HCT116 (cell line): ENCODE data around the gene SND1. TPM values are rescaled to one million over a fixed set of nuclear protein-coding genes. Genes with fewer than 3 reads are reported as not detected.

ENCODE experiments used
- ATAC-seq: fragments of 200-7000 bp; cut with Tn5 transposase; 2 replicates; pipeline ENCODE4 v1.9.1; 2020; ENCODE audit warnings: mild to moderate bottlenecking, moderate library complexity
- BruUV-seq: library from RNA; stranded (reverse); fragments of 400-500 nt; replicated peaks from 2 replicates; lab custom pipeline; 2021; lab: Mats Ljungman, UMichigan
- CTCF ChIA-PET: fragments of 300-600 bp; sonication (Branson Sonifier 250); formaldehyde crosslinking; loops from one replicate; lab custom pipeline; 2021; ENCODE audit warnings: antibody characterized with exemption; lab: Charles Lee
- POLR2A ChIA-PET: fragments of 300-600, 350-600 bp; sonication (Branson Sonifier 250); formaldehyde crosslinking; loops from one replicate; lab custom pipeline; 2021; ENCODE audit warnings: antibody characterized with exemption; lab: Charles Lee
- RAD21 ChIA-PET, 2 experiments: fragments of 300-600 bp; sonication (Branson Sonifier 250); formaldehyde crosslinking; loops; one replicate each; lab custom pipeline; 2023; ENCODE audit warnings: low total read pairs in 2 of 2; ENCODE audit not compliant: uncharacterized antibody in 2 of 2, unreplicated experiment in 2 of 2, low non-redundant PET in 1 of 2; lab: Charles Lee
- DNase-seq: peaks from one replicate; pipeline ENCODE4 v3.0.0-alpha.2; 2010; ENCODE audit warnings: low read depth, low spot score
- H2AFZ ChIP-seq: fragments of 200-600 bp; shearing (Covaris generic), sonication (generic); 2 replicates; pipeline ENCODE4 v1.6.1; 2017; ENCODE audit warnings: low read depth, mixed run types, mixed read lengths, antibody characterized with exemption, low read length; ENCODE audit not compliant: poor library complexity, severe bottlenecking
- H3K27ac ChIP-seq: 2 replicates; pipeline ENCODE4 v1.5.1; 2012; ENCODE audit warnings: low read depth, low read length
- H3K27me3 ChIP-seq: fragments of 200-600 bp; sonication (generic); 2 replicates; pipeline ENCODE4 v1.6.1; 2016; ENCODE audit warnings: mixed run types, low read length, mixed read lengths; ENCODE audit not compliant: insufficient read depth
- H3K36me3 ChIP-seq, 2 experiments: fragments of 200-500 bp in 1 of 2; fragments of 200-600 bp in 1 of 2; sonication (Bioruptor generic) in 1 of 2; sonication (generic) in 1 of 2; 2 replicates each; pipeline versions ENCODE4 v1.5.1 to v1.6.1; 2014 to 2016; ENCODE audit warnings: low read length in 2 of 2, inconsistent platforms in 1 of 2, mixed read lengths in 1 of 2, mixed run types in 1 of 2; ENCODE audit not compliant: insufficient read depth in 2 of 2, control insufficient read depth in 1 of 2
- H3K4me1 ChIP-seq, 2 experiments: fragments of 200-600 bp in 1 of 2; sonication (generic) in 1 of 2; 2 replicates each; pipeline versions ENCODE4 v1.5.1 to v1.6.1; 2012 to 2017; ENCODE audit warnings: low read length in 2 of 2, inconsistent platforms in 1 of 2, mild to moderate bottlenecking in 1 of 2, mixed read lengths in 1 of 2, mixed run types in 1 of 2, moderate library complexity in 1 of 2; ENCODE audit not compliant: insufficient read depth in 2 of 2, control insufficient read depth in 1 of 2
- H3K4me2 ChIP-seq: fragments of 200-600 bp; sonication (generic); 2 replicates; pipeline ENCODE4 v1.6.1; 2017; ENCODE audit warnings: mixed run types, low read length, mixed read lengths
- H3K4me3 ChIP-seq, 2 experiments: fragments of 200-600 bp in 1 of 2; sonication (generic) in 1 of 2; replicated peaks in 1 of 2; 2 replicates each; pipeline ENCODE4 v1.5.1; 2011 to 2016; ENCODE audit warnings: low read length in 2 of 2, control low read depth in 1 of 2, low read depth in 1 of 2, mild to moderate bottlenecking in 1 of 2, mixed read lengths in 1 of 2, mixed run types in 1 of 2
- H3K79me2 ChIP-seq: fragments of 200-600 bp; sonication (generic); 2 replicates; pipeline ENCODE4 v1.6.1; 2017; ENCODE audit warnings: mild to moderate bottlenecking, mixed run types, low read length, moderate library complexity, mixed read lengths; ENCODE audit not compliant: insufficient read depth
- H3K9ac ChIP-seq: fragments of 200-600 bp; sonication (generic); 2 replicates; pipeline ENCODE4 v1.6.1; 2016; ENCODE audit warnings: low read length, mixed read lengths
- H3K9me2 ChIP-seq: fragments of 200-600 bp; sonication (generic), shearing (Covaris generic); 2 replicates; pipeline ENCODE4 v1.6.1; 2017; ENCODE audit warnings: mixed run types, mild to moderate bottlenecking, moderate library complexity; ENCODE audit not compliant: insufficient read depth
- H3K9me3 ChIP-seq, 2 experiments: fragments of 200-500 bp in 1 of 2; fragments of 200-600 bp in 1 of 2; sonication (Bioruptor generic) in 1 of 2; sonication (generic) in 1 of 2; 2 replicates each; pipeline ENCODE4 v1.6.1; 2014 to 2017; ENCODE audit warnings: low read length in 2 of 2, mixed read lengths in 2 of 2, inconsistent platforms in 1 of 2, low read depth in 1 of 2, mild to moderate bottlenecking in 1 of 2, mixed run types in 1 of 2, moderate library complexity in 1 of 2; ENCODE audit not compliant: control insufficient read depth in 1 of 2, insufficient read depth in 1 of 2
- H4K20me1 ChIP-seq: fragments of 200-600 bp; sonication (generic), shearing (Covaris generic); 2 replicates; pipeline ENCODE4 v1.6.1; 2017; ENCODE audit warnings: mixed run types, mild to moderate bottlenecking, moderate library complexity; ENCODE audit not compliant: insufficient read depth
- CTCF ChIP-seq, 3 experiments: fragments of 200-600 bp in 1 of 3; sonication (generic) in 1 of 3; IDR thresholded peaks in 2 of 3; conservative IDR thresholded peaks in 1 of 3; 2 replicates each; pipeline ENCODE4 v1.5.1; 2012 to 2017; ENCODE audit warnings: low read depth in 2 of 3, low read length in 2 of 3, antibody characterized with exemption in 1 of 3, borderline replicate concordance in 1 of 3, control low read depth in 1 of 3, mild to moderate bottlenecking in 1 of 3, mixed read lengths in 1 of 3, mixed run types in 1 of 3, moderate library complexity in 1 of 3; ENCODE audit not compliant: insufficient read depth in 1 of 3
- EZH2 ChIP-seq: fragments of 200-600 bp; sonication (generic); IDR thresholded peaks from 2 replicates; pipeline ENCODE4 v1.6.1; 2017; ENCODE audit warnings: antibody characterized with exemption, mixed run types
- MAX ChIP-seq: IDR thresholded peaks from 2 replicates; pipeline ENCODE4 v1.6.1; 2012
- SRF ChIP-seq: IDR thresholded peaks from 2 replicates; pipeline ENCODE4 v1.6.1; 2012; ENCODE audit warnings: low read depth
- YY1 ChIP-seq: IDR thresholded peaks from 2 replicates; pipeline ENCODE4 v1.6.1; 2011; ENCODE audit warnings: low read length, low read depth, moderate library complexity, mild to moderate bottlenecking; ENCODE audit not compliant: insufficient replicate concordance; ENCODE audit errors: extremely low read depth
- ZBTB33 ChIP-seq: IDR thresholded peaks from 2 replicates; pipeline ENCODE4 v1.6.1; 2011; ENCODE audit warnings: mild to moderate bottlenecking, low read length, moderate library complexity; ENCODE audit not compliant: insufficient replicate concordance; ENCODE audit errors: extremely low read depth
- intact Hi-C: fragments of 100-400 bp; cut with micrococcal nuclease; formaldehyde crosslinking; loops from 2 replicates; pipeline ENCODE4 v1.10.0; 2022
- total RNA-seq: library from RNA; stranded (reverse); gene quantifications from one replicate; pipeline ENCODE4 v1.2.1, GENCODE V29; 2021; ENCODE audit not compliant: unreplicated experiment

SND1 gene
- total RNA-seq, 1 experiment from 2014 or later, result 169 TPM

DNA sequence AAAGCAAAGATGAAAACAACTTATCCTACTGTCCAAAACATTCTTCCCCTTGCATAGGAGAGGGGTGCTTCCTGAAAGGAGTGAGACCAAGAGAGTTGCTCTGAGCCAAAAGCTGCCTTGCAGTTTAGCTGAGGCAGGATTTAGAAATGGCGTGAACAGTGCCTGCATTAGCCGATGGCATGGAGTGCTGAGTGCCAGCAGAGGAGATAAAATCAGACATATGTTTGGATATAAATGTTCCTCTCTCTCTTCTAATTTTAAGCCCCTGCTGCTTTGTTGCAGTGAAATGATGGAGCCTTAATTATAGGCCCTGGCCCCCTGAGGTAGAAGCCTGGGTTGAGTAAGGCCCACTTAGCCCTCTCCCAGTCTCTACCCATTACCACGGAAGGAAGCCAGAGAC is 372.2 kb downstream of the SND1 start:
- no peaks in the 10 kb centered on the region for H3K9me2 ChIP-seq
- no peak for DNase-seq
- BruUV-seq, result no TSS peak
- CTCF ChIA-PET, result interaction anchor here (0.9 kb wide), 1 partner anchor 8 kb away, joined by 3 read pairs; no protein-coding TSS in a partner anchor
- intact Hi-C loops, result loop anchor here (10.0 kb wide), 1 partner anchor 319 kb away; no protein-coding TSS in a partner anchor
- RAD21 ChIA-PET, result no interaction called here
- no peaks in the 10 kb centered on the region for H3K9me3 ChIP-seq
- TF ChIP-seq SRF (no peak), MAX (no peak), EZH2 (no peak), CTCF (IDR thresholded peaks at IDR 0.05 in 2 of 3, conservative IDR thresholded peaks at IDR 0.05 in 1 of 3; ENCODE audit: borderline replicate concordance in 1 of 3, insufficient read depth in 1 of 3, low read depth in 2 of 3, low read length in 2 of 3) (no peak), YY1 (no peak), ZBTB33 (no peak)
- no peak overlapping the region for H2AFZ ChIP-seq
- no peak for ATAC-seq
- H3K79me2 ChIP-seq, result 0 out of 2 replicates have a peak, but pooled peaks cover 3% of the 10 kb centered on the region
- no peaks in the 10 kb centered on the region for H4K20me1 ChIP-seq
- H3K27me3 ChIP-seq, result no peaks in the 10 kb centered on the region
- POLR2A ChIA-PET, result no interaction called here
- H3K9ac ChIP-seq, result no peak overlapping the region
- 0 out of 4 replicates have a peak, but pooled peaks cover 0 to 4% of the 10 kb centered on the region in 2 experiments for H3K36me3 ChIP-seq
- H3K27ac ChIP-seq, result no peak overlapping the region
- H3K4me1 ChIP-seq, result peaks cover 0 to 48% of the 10 kb centered on the region in 2 experiments; a peak in 2 of 4 replicates
- H3K4me2 ChIP-seq, result no peak overlapping the region
- no peak overlapping the region for H3K4me3 ChIP-seq
